HepG2 (cell line): ENCODE measurements around the gene MNAT1. TPM values are rescaled to one million over a fixed set of nuclear protein-coding genes. Genes with fewer than 3 reads are reported as not detected.

Source experiments
- ATAC-seq: fragments of 200-7000 bp; cut with Tn5 transposase; 3 replicates; pipeline ENCODE4 v1.9.1; 2020; ENCODE audit warnings: mild to moderate bottlenecking, moderate library complexity
- BruUV-seq: library from RNA; stranded (reverse); fragments of 400-500 nt; replicated peaks from 2 replicates; lab custom pipeline; 2021; lab: Mats Ljungman, UMichigan
- CTCF ChIA-PET: fragments of 300-600 bp; formaldehyde crosslinking; extraction: SDS; loops from one replicate; lab custom pipeline; 2021; ENCODE audit warnings: low total read pairs, inconsistent platforms, low intra/inter-chr PET ratio; lab: Yijun Ruan, JAX
- POLR2A ChIA-PET: fragments of 350-600 bp; sonication (Branson Sonifier 250); formaldehyde crosslinking; loops from one replicate; lab custom pipeline; 2020; ENCODE audit warnings: antibody characterized with exemption, inconsistent platforms; lab: Yijun Ruan, JAX
- DNase-seq: peaks from one replicate; pipeline ENCODE4 v3.0.0-alpha.2; 2015; ENCODE audit warnings: low spot score
- FAIRE-seq: peaks from 3 replicates; lab custom pipeline; 2011; peaks lifted over from hg19 to GRCh38; lab: Jason Lieb, UNC
- H2AFZ ChIP-seq: one replicate; pipeline ENCODE4 v1.6.1; 2011; ENCODE audit warnings: low read length, inconsistent platforms
- H3K27ac ChIP-seq: fragments of 300-600 bp; 3 replicates; pipeline ENCODE4 v1.8.0; 2011; ENCODE audit warnings: mixed run types, mild to moderate bottlenecking, mixed read lengths, low read length, inconsistent platforms; ENCODE audit not compliant: insufficient read depth; ENCODE audit errors: extremely low read length
- H3K27me3 ChIP-seq, 2 experiments: fragments of 200-600 bp in 1 of 2; 2 replicates in 1 of 2; 3 replicates in 1 of 2; pipeline versions ENCODE4 v1.6.0 to v1.8.0; 2011; ENCODE audit warnings: low read length in 2 of 2, mild to moderate bottlenecking in 2 of 2, moderate library complexity in 2 of 2, inconsistent platforms in 1 of 2; ENCODE audit not compliant: insufficient read depth in 2 of 2, control insufficient read depth in 1 of 2
- H3K36me3 ChIP-seq, 2 experiments: fragments of 200-600 bp in 1 of 2; replicated peaks in 1 of 2; 2 replicates in 1 of 2; 3 replicates in 1 of 2; pipeline versions ENCODE4 v1.5.1 to v1.8.0; 2011; ENCODE audit warnings: low read length in 2 of 2, inconsistent platforms in 1 of 2; ENCODE audit not compliant: insufficient read depth in 2 of 2, control insufficient read depth in 1 of 2
- H3K4me1 ChIP-seq: 2 replicates; pipeline ENCODE4 v1.5.1; 2012; ENCODE audit warnings: low read length, inconsistent platforms; ENCODE audit not compliant: insufficient read depth
- H3K4me2 ChIP-seq: 2 replicates; pipeline ENCODE4 v1.6.0; 2011; ENCODE audit warnings: low read depth, low read length, inconsistent platforms
- H3K4me3 ChIP-seq, 3 experiments: fragments of 200-600 bp in 1 of 3; sonication (generic), shearing (Covaris generic) in 1 of 3; replicated peaks in 1 of 3; 2 replicates each; pipeline ENCODE4 v1.5.1; 2011 to 2016; ENCODE audit warnings: low read length in 3 of 3, inconsistent platforms in 2 of 3, low read depth in 2 of 3, mild to moderate bottlenecking in 2 of 3, control low read depth in 1 of 3, mixed read lengths in 1 of 3; ENCODE audit not compliant: insufficient read depth in 1 of 3
- H3K79me2 ChIP-seq: one replicate; pipeline ENCODE4 v1.6.1; 2011; ENCODE audit warnings: low read length, inconsistent platforms; ENCODE audit not compliant: insufficient read depth
- H3K9ac ChIP-seq: 2 replicates; pipeline ENCODE4 v1.6.0; 2011; ENCODE audit warnings: mild to moderate bottlenecking, low read depth, low read length, inconsistent platforms; ENCODE audit not compliant: insufficient read depth
- H3K9me3 ChIP-seq: 2 replicates; pipeline ENCODE4 v1.5.1; 2012; ENCODE audit warnings: mild to moderate bottlenecking, low read length
- H4K20me1 ChIP-seq: 2 replicates; pipeline ENCODE4 v1.6.0; 2011; ENCODE audit warnings: inconsistent platforms, mild to moderate bottlenecking, low read length, moderate library complexity; ENCODE audit not compliant: insufficient read depth
- ETV5 ChIP-seq: IDR thresholded peaks from 2 replicates; pipeline ENCODE4 v1.6.1; 2018; ENCODE audit warnings: missing biosample characterization, missing genetic modification reagents, inconsistent platforms, borderline replicate concordance
- ONECUT2 ChIP-seq: sonication (generic); formaldehyde crosslinking; IDR thresholded peaks from 2 replicates; pipeline ENCODE4 v1.4.0; 2020; ENCODE audit warnings: missing genetic modification reagents
- SALL1 ChIP-seq: sonication (generic); formaldehyde crosslinking; IDR thresholded peaks from 2 replicates; pipeline ENCODE4 v1.8.0; 2022; ENCODE audit warnings: mild to moderate bottlenecking, missing genetic modification reagents
- TAF1 ChIP-seq: sonication (generic); formaldehyde crosslinking; IDR thresholded peaks from 2 replicates; pipeline ENCODE4 v1.4.0; 2020; ENCODE audit warnings: missing genetic modification reagents
- ZNF207 ChIP-seq: fragments of 450-650 bp; IDR thresholded peaks from 2 replicates; pipeline ENCODE4 v1.6.1; 2016; ENCODE audit warnings: antibody characterized with exemption, borderline replicate concordance
- ZNF3 ChIP-seq: IDR thresholded peaks from 2 replicates; pipeline ENCODE4 v1.7.0; 2017; ENCODE audit warnings: inconsistent platforms
- in situ Hi-C: cut with HindIII; loops from 2 replicates; pipeline ENCODE4 v1.10.0; 2017; ENCODE audit warnings: low pct_unique_long_range_greater_than_20kb; ENCODE audit not compliant: extremely low pct_ligation_motif_present
- intact Hi-C: fragments of 100-400 bp; cut with micrococcal nuclease; formaldehyde crosslinking; loops from one replicate; pipeline ENCODE4 v1.10.0; 2022; ENCODE audit not compliant: unreplicated experiment
- polyA plus RNA-seq, 8 experiments: library from polyadenylated mRNA; depleted of rRNA in 3 of 8; stranded (reverse) in 7 of 8; unstranded in 1 of 8; fragments of >200 nt; fragmentation: Illumina TruSeq in 4 of 8; extraction: Trizol in 4 of 8; gene quantifications; 2 replicates each; pipeline versions ENCODE4 v1.2.1 to v1.2.3, GENCODE V29; 2011 to 2016; ENCODE audit warnings: low read depth in 4 of 8, missing spikeins in 1 of 8, mixed read lengths in 1 of 8; ENCODE audit not compliant: insufficient read depth in 1 of 8
- total RNA-seq, 5 experiments: library from RNA; depleted of rRNA; stranded (reverse); fragments of >200 nt; fragmentation: Illumina TruSeq; extraction: Trizol; gene quantifications; 2 replicates each; pipeline ENCODE4 v1.2.3, GENCODE V29; 2016; ENCODE audit warnings: low read depth in 1 of 5
- TF ChIP-seq, protein P1 (sequence below): sonication (generic); formaldehyde crosslinking; IDR thresholded peaks from 2 replicates; pipeline ENCODE4 v1.5.1; 2020; ENCODE audit warnings: mild to moderate bottlenecking, missing genetic modification reagents, borderline replicate concordance
- TF ChIP-seq, protein P2 (sequence below): sonication (generic); formaldehyde crosslinking; IDR thresholded peaks from 2 replicates; pipeline ENCODE4 v1.9.0; 2021; ENCODE audit warnings: missing genetic modification reagents, borderline replicate concordance
- TF ChIP-seq, protein P3 (sequence below): sonication (generic); formaldehyde crosslinking; IDR thresholded peaks from 2 replicates; pipeline ENCODE4 v1.5.0; 2020; ENCODE audit warnings: missing genetic modification reagents
- TF ChIP-seq, protein P4 (sequence below): sonication (generic); formaldehyde crosslinking; IDR thresholded peaks from 2 replicates; pipeline ENCODE4 v1.4.0; 2020; ENCODE audit warnings: missing genetic modification reagents

The MNAT1 gene
- total and polyA plus RNA-seq, 2 of the 13 experiments (the other 11 are each of a cell fraction or from before 2014, with no cell fraction given): 49.2 to 94.8 TPM

DNA sequence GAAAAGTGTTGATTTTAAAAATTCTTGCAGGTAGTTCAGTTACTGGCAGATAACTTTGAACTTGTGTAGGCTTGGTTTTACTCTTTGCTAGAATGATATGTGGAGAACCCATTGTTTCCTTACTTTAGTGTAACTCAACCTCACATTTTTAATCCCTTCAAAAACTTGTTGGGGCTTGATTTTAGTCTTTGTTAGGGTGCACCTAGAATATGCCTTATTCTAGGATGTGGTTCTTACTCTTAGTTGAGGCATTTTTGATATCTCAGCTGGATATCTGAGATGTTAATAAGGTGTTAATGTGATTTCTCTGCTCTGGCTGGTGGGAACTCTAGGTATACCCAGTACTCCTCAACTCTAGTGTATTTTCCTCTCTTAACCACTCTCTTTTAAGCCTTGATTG lies 10.0 kb downstream of the MNAT1 start:
- DNase-seq (no peak), ATAC-seq (no peak), FAIRE-seq (no peak)
- no peaks in the 10 kb centered on the region for H3K9me3 ChIP-seq
- peaks cover 76% of the 10 kb centered on the region for H3K79me2 ChIP-seq
- no peak overlapping the region for H3K27ac ChIP-seq
- H3K9ac ChIP-seq: no peak overlapping the region
- H4K20me1 ChIP-seq: peaks cover 7% of the 10 kb centered on the region; the same call in 1 of the 2 replicates
- H3K4me2 ChIP-seq: no peak overlapping the region
- no TSS peak for BruUV-seq
- H3K36me3 ChIP-seq: no peaks in the 10 kb centered on the region; a peak in 1 of 5 replicates
- TF ChIP-seq, protein P1, sequence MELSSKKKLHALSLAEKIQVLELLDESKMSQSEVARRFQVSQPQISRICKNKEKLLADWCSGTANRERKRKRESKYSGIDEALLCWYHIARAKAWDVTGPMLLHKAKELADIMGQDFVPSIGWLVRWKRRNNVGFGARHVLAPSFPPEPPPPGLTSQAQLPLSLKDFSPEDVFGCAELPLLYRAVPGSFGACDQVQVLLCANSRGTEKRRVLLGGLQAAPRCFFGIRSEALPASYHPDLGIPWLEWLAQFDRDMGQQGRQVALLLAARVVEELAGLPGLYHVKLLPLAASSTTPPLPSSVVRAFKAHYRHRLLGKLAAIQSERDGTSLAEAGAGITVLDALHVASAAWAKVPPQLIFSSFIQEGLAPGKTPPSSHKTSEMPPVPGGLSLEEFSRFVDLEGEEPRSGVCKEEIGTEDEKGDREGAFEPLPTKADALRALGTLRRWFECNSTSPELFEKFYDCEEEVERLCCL (CRISPR knock-in tag): no peak
- TF ChIP-seq SALL1 (CRISPR knock-in tag) (no peak), ZNF207 (no peak), ZNF3 (CRISPR knock-in tag) (no peak), ONECUT2 (CRISPR knock-in tag) (no peak), ETV5 (no peak), TAF1 (CRISPR knock-in tag) (no peak)
- TF ChIP-seq, protein P2, sequence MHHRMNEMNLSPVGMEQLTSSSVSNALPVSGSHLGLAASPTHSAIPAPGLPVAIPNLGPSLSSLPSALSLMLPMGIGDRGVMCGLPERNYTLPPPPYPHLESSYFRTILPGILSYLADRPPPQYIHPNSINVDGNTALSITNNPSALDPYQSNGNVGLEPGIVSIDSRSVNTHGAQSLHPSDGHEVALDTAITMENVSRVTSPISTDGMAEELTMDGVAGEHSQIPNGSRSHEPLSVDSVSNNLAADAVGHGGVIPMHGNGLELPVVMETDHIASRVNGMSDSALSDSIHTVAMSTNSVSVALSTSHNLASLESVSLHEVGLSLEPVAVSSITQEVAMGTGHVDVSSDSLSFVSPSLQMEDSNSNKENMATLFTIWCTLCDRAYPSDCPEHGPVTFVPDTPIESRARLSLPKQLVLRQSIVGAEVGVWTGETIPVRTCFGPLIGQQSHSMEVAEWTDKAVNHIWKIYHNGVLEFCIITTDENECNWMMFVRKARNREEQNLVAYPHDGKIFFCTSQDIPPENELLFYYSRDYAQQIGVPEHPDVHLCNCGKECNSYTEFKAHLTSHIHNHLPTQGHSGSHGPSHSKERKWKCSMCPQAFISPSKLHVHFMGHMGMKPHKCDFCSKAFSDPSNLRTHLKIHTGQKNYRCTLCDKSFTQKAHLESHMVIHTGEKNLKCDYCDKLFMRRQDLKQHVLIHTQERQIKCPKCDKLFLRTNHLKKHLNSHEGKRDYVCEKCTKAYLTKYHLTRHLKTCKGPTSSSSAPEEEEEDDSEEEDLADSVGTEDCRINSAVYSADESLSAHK (CRISPR knock-in tag): no peak
- TF ChIP-seq, protein P3, sequence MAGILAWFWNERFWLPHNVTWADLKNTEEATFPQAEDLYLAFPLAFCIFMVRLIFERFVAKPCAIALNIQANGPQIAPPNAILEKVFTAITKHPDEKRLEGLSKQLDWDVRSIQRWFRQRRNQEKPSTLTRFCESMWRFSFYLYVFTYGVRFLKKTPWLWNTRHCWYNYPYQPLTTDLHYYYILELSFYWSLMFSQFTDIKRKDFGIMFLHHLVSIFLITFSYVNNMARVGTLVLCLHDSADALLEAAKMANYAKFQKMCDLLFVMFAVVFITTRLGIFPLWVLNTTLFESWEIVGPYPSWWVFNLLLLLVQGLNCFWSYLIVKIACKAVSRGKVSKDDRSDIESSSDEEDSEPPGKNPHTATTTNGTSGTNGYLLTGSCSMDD (CRISPR knock-in tag): no peak
- TF ChIP-seq, protein P4, sequence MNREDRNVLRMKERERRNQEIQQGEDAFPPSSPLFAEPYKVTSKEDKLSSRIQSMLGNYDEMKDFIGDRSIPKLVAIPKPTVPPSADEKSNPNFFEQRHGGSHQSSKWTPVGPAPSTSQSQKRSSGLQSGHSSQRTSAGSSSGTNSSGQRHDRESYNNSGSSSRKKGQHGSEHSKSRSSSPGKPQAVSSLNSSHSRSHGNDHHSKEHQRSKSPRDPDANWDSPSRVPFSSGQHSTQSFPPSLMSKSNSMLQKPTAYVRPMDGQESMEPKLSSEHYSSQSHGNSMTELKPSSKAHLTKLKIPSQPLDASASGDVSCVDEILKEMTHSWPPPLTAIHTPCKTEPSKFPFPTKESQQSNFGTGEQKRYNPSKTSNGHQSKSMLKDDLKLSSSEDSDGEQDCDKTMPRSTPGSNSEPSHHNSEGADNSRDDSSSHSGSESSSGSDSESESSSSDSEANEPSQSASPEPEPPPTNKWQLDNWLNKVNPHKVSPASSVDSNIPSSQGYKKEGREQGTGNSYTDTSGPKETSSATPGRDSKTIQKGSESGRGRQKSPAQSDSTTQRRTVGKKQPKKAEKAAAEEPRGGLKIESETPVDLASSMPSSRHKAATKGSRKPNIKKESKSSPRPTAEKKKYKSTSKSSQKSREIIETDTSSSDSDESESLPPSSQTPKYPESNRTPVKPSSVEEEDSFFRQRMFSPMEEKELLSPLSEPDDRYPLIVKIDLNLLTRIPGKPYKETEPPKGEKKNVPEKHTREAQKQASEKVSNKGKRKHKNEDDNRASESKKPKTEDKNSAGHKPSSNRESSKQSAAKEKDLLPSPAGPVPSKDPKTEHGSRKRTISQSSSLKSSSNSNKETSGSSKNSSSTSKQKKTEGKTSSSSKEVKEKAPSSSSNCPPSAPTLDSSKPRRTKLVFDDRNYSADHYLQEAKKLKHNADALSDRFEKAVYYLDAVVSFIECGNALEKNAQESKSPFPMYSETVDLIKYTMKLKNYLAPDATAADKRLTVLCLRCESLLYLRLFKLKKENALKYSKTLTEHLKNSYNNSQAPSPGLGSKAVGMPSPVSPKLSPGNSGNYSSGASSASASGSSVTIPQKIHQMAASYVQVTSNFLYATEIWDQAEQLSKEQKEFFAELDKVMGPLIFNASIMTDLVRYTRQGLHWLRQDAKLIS: no peak
- intact Hi-C loops: no loop called here
- POLR2A ChIA-PET: no interaction called here
- in situ Hi-C loops: no loop called here
- no peaks in the 10 kb centered on the region for H3K4me1 ChIP-seq
- H3K4me3 ChIP-seq: no peak overlapping the region
- CTCF ChIA-PET: no interaction called here
- no peaks in the 10 kb centered on the region for H3K27me3 ChIP-seq
- H2AFZ ChIP-seq: no peak overlapping the region
